SK-N-SH treated with all-trans-retinoic acid at 6 μM for 48 hours (cell line): ENCODE results near the gene GPR153.

Experiments used
- ARNTL ChIP-seq: fragments of 450-650 bp; formaldehyde crosslinking; IDR thresholded peaks from 2 replicates; pipeline ENCODE4 v1.5.0; 2020; ENCODE audit warnings: low read depth, mild to moderate bottlenecking, moderate library complexity, borderline replicate concordance
- CSRNP3 ChIP-seq: fragments of 250-450 bp; sonication (Bioruptor Pico); IDR thresholded peaks from 2 replicates; pipeline ENCODE4 v1.5.1; 2021; ENCODE audit warnings: mild to moderate bottlenecking, moderate library complexity
- OSR1 ChIP-seq: fragments of 250-450 bp; sonication (Bioruptor Pico); IDR thresholded peaks from 2 replicates; pipeline ENCODE4 v1.8.0; 2022; ENCODE audit warnings: moderate library complexity, mild to moderate bottlenecking, inconsistent platforms
- POU6F1 ChIP-seq: fragments of 250-450 bp; sonication (Bioruptor Pico); IDR thresholded peaks from 2 replicates; pipeline ENCODE4 v1.8.0; 2021; ENCODE audit warnings: low read depth, mild to moderate bottlenecking, moderate library complexity, borderline replicate concordance
- RARB ChIP-seq: fragments of 250-450 bp; sonication (Bioruptor Pico); IDR thresholded peaks from 2 replicates; pipeline ENCODE4 v1.8.0; 2021; ENCODE audit warnings: mild to moderate bottlenecking, moderate library complexity
- SNAI2 ChIP-seq: fragments of 250-450 bp; sonication (Bioruptor Pico); IDR thresholded peaks from 2 replicates; pipeline ENCODE4 v1.5.0; 2020; ENCODE audit warnings: mild to moderate bottlenecking, moderate library complexity
- TOX ChIP-seq: fragments of 250-450 bp; sonication (Bioruptor Pico); IDR thresholded peaks from 2 replicates; pipeline ENCODE4 v1.8.0; 2021; ENCODE audit warnings: mild to moderate bottlenecking, moderate library complexity, borderline replicate concordance
- ZFP3 ChIP-seq: fragments of 250-450 bp; sonication (Bioruptor Pico); IDR thresholded peaks from 2 replicates; pipeline ENCODE4 v1.5.0; 2020; ENCODE audit warnings: mild to moderate bottlenecking, moderate library complexity
- ZFP30 ChIP-seq: fragments of 450-650 bp; formaldehyde crosslinking; IDR thresholded peaks from 2 replicates; pipeline ENCODE4 v1.5.0; 2022; ENCODE audit warnings: mild to moderate bottlenecking, moderate library complexity
- ZNF8 ChIP-seq: fragments of 450-650 bp; formaldehyde crosslinking; IDR thresholded peaks from 2 replicates; pipeline ENCODE4 v1.5.0; 2020; ENCODE audit warnings: mild to moderate bottlenecking, moderate library complexity
- TF ChIP-seq, protein P1 (sequence below): fragments of 250-450 bp; sonication (Bioruptor Pico); IDR thresholded peaks from 2 replicates; pipeline ENCODE4 v1.5.1; 2020; ENCODE audit warnings: low read depth, mild to moderate bottlenecking, moderate library complexity
- TF ChIP-seq, protein P2 (sequence below): fragments of 250-450 bp; sonication (Bioruptor Pico); IDR thresholded peaks from 2 replicates; pipeline ENCODE4 v1.8.0; 2020; ENCODE audit warnings: mild to moderate bottlenecking, moderate library complexity, borderline replicate concordance

- TF ChIP-seq TOX (CRISPR knock-in tag) (no peak), OSR1 (no peak), ZFP30 (CRISPR knock-in tag) (no peak), SNAI2 (CRISPR knock-in tag) (no peak), RARB (no peak), POU6F1 (no peak), ARNTL (CRISPR knock-in tag) (no peak), ZFP3 (no peak), ZNF8 (CRISPR knock-in tag) (no peak), CSRNP3 (CRISPR knock-in tag) (no peak)
- TF ChIP-seq, protein P1, sequence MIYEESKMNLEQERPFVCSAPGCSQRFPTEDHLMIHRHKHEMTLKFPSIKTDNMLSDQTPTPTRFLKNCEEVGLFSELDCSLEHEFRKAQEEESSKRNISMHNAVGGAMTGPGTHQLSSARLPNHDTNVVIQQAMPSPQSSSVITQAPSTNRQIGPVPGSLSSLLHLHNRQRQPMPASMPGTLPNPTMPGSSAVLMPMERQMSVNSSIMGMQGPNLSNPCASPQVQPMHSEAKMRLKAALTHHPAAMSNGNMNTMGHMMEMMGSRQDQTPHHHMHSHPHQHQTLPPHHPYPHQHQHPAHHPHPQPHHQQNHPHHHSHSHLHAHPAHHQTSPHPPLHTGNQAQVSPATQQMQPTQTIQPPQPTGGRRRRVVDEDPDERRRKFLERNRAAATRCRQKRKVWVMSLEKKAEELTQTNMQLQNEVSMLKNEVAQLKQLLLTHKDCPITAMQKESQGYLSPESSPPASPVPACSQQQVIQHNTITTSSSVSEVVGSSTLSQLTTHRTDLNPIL: no peak
- TF ChIP-seq, protein P2, sequence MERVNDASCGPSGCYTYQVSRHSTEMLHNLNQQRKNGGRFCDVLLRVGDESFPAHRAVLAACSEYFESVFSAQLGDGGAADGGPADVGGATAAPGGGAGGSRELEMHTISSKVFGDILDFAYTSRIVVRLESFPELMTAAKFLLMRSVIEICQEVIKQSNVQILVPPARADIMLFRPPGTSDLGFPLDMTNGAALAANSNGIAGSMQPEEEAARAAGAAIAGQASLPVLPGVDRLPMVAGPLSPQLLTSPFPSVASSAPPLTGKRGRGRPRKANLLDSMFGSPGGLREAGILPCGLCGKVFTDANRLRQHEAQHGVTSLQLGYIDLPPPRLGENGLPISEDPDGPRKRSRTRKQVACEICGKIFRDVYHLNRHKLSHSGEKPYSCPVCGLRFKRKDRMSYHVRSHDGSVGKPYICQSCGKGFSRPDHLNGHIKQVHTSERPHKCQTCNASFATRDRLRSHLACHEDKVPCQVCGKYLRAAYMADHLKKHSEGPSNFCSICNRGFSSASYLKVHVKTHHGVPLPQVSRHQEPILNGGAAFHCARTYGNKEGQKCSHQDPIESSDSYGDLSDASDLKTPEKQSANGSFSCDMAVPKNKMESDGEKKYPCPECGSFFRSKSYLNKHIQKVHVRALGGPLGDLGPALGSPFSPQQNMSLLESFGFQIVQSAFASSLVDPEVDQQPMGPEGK (CRISPR knock-in tag): no peak
These were observed 53.6 kb downstream of the GPR153 start for GRCh38 chr1:6207075-6207885.
